H54 (cell line): ENCODE measurements around the gene CTXN1.

Experiments used
- DNase-seq: peaks from one replicate; pipeline ENCODE4 v3.0.0; 2011; ENCODE audit warnings: low spot score, mixed read lengths; ENCODE audit not compliant: insufficient read length
- FAIRE-seq: peaks from 3 replicates; lab custom pipeline; 2011; peaks lifted over from hg19 to GRCh38; lab: Jason Lieb, UNC
- POLR2A ChIP-seq: IDR thresholded peaks from 2 replicates; pipeline ENCODE4 v1.6.1; 2011; ENCODE audit warnings: low read depth, mild to moderate bottlenecking, low read length

CTXN1 gene

GRCh38 chr19:7926021-7926726 lies at the start of gene CTXN1:
TSS of gene CTXN1 (minus strand) at chr19:7926135. CDS start at chr19:7925538, 597 bp downstream.
- FAIRE-seq: no peak
- peak; percentile 75 for DNase-seq
- TF ChIP-seq POLR2A: no peak

- FAIRE-seq (no peak), DNase-seq (no peak)
- TF ChIP-seq POLR2A: no peak
Observed at GRCh38 chr19:7975037-7975436, 49.1 kb upstream of the CTXN1 start.

- FAIRE-seq: no peak
- DNase-seq: no peak
- no peak for TF ChIP-seq POLR2A
Observed at GRCh38 chr19:7973883-7974282, 47.9 kb upstream of the CTXN1 start.

- TF ChIP-seq POLR2A: no peak
- FAIRE-seq (no peak), DNase-seq (no peak)
Observed at GRCh38 chr19:7971553-7972520, 45.9 kb upstream of the CTXN1 start.

GRCh38 chr19:7970716-7971448 lies 44.9 kb upstream of the CTXN1 start:
- FAIRE-seq (no peak), DNase-seq (peak; percentile 51)
- TF ChIP-seq POLR2A: no peak

GRCh38 chr19:7969555-7969939 lies 43.6 kb upstream of the CTXN1 start:
- TF ChIP-seq POLR2A: no peak
- DNase-seq (no peak), FAIRE-seq (no peak)

- no peak for FAIRE-seq
- no peak for DNase-seq
- TF ChIP-seq POLR2A: no peak
Observed at GRCh38 chr19:7968796-7969554, 43.0 kb upstream of the CTXN1 start.

- no peak for DNase-seq
- TF ChIP-seq POLR2A: no peak
- FAIRE-seq: no peak
Observed at GRCh38 chr19:7968008-7968795, 42.3 kb upstream of the CTXN1 start.

GRCh38 chr19:7965921-7966665 lies 40.2 kb upstream of the CTXN1 start:
- no peak for TF ChIP-seq POLR2A
- no peak for DNase-seq
- FAIRE-seq: no peak

GRCh38 chr19:7965259-7965841 lies 39.4 kb upstream of the CTXN1 start:
- no peak for TF ChIP-seq POLR2A
- FAIRE-seq: no peak
- no peak for DNase-seq

GRCh38 chr19:7963566-7963965 lies 37.6 kb upstream of the CTXN1 start:
- TF ChIP-seq POLR2A: no peak
- DNase-seq: no peak
- FAIRE-seq: no peak
